GM23338 (cell line): Measurements from ENCODE around the gene ZCCHC8. TPM values are rescaled to one million over a fixed set of nuclear protein-coding genes. Genes with fewer than 3 reads are reported as not detected.

Source experiments
- ATAC-seq: fragments of 200-7000 bp; cut with Tn5 transposase; 3 replicates; pipeline ENCODE4 v1.9.1; 2020
- DNase-seq: peaks from one replicate; pipeline ENCODE4 v3.0.0-alpha.2; 2015; ENCODE audit warnings: low spot score
- H2AFZ ChIP-seq: fragments of 200-600 bp; sonication (generic); 2 replicates; pipeline ENCODE4 v1.8.0; 2016; ENCODE audit warnings: antibody characterized with exemption, mild to moderate bottlenecking, moderate library complexity
- H3F3A ChIP-seq: fragments of 200-600 bp; sonication (generic); replicated peaks from 2 replicates; pipeline ENCODE4 v1.8.0; 2017; ENCODE audit warnings: antibody characterized with exemption, mixed run types, low read depth
- H3K27ac ChIP-seq: fragments of 200-600 bp; sonication (generic); 2 replicates; pipeline ENCODE4 v1.6.1; 2016; ENCODE audit warnings: low read depth
- H3K27me3 ChIP-seq: fragments of 200-600 bp; sonication (generic); 2 replicates; pipeline ENCODE4 v1.8.0; 2016; ENCODE audit warnings: mild to moderate bottlenecking, mixed run types, moderate library complexity; ENCODE audit not compliant: insufficient read depth
- H3K36me3 ChIP-seq: fragments of 200-600 bp; sonication (generic); 2 replicates; pipeline ENCODE4 v1.8.0; 2016; ENCODE audit warnings: mild to moderate bottlenecking; ENCODE audit not compliant: insufficient read depth
- H3K4me1 ChIP-seq: fragments of 200-600 bp; sonication (generic); 2 replicates; pipeline ENCODE4 v1.8.0; 2016; ENCODE audit warnings: mild to moderate bottlenecking, moderate library complexity; ENCODE audit not compliant: insufficient read depth
- H3K4me2 ChIP-seq: fragments of 200-600 bp; sonication (generic); 2 replicates; pipeline ENCODE4 v1.7.1; 2017; ENCODE audit warnings: mixed run types
- H3K4me3 ChIP-seq: fragments of 200-600 bp; sonication (generic); 2 replicates; pipeline ENCODE4 v1.6.1; 2016; ENCODE audit warnings: mixed run types
- H3K79me2 ChIP-seq: fragments of 200-600 bp; sonication (generic); replicated peaks from 2 replicates; pipeline ENCODE4 v1.8.0; 2017; ENCODE audit warnings: mild to moderate bottlenecking; ENCODE audit not compliant: insufficient read depth
- H3K9me2 ChIP-seq: fragments of 200-600 bp; sonication (generic); 2 replicates; pipeline ENCODE4 v1.8.0; 2017; ENCODE audit not compliant: insufficient read depth
- H4K20me1 ChIP-seq: fragments of 200-600 bp; sonication (generic); replicated peaks from 2 replicates; pipeline ENCODE4 v1.8.0; 2017; ENCODE audit warnings: mild to moderate bottlenecking; ENCODE audit not compliant: insufficient read depth
- H3K27ac Mint-ChIP-seq: 2 replicates; pipeline ENCODE4 v1.8.0; 2020; ENCODE audit warnings: inconsistent platforms, mild to moderate bottlenecking, moderate library complexity, mixed read lengths
- H3K27me3 Mint-ChIP-seq: 3 replicates; pipeline ENCODE4 v1.8.0; 2022; ENCODE audit warnings: low read depth, mild to moderate bottlenecking, moderate library complexity, mixed read lengths, inconsistent platforms; ENCODE audit not compliant: insufficient read depth, poor library complexity
- H3K36me3 Mint-ChIP-seq: 3 replicates; pipeline ENCODE4 v1.8.0; 2021; ENCODE audit warnings: low read depth, mild to moderate bottlenecking, inconsistent platforms, moderate library complexity, mixed read lengths
- H3K4me1 Mint-ChIP-seq: 3 replicates; pipeline ENCODE4 v1.8.0; 2020; ENCODE audit warnings: mild to moderate bottlenecking, inconsistent platforms, mixed read lengths
- H3K4me3 Mint-ChIP-seq: 3 replicates; pipeline ENCODE4 v1.8.0; 2021; ENCODE audit warnings: moderate library complexity, mild to moderate bottlenecking, inconsistent platforms, mixed read lengths
- H3K9me3 Mint-ChIP-seq: 3 replicates; pipeline ENCODE4 v1.8.0; 2020; ENCODE audit warnings: moderate library complexity, mild to moderate bottlenecking, inconsistent platforms, mixed read lengths
- CREB1 ChIP-seq: fragments of 250-450 bp; sonication (Bioruptor Pico); IDR thresholded peaks from 2 replicates; pipeline ENCODE4 v1.5.0; 2020; ENCODE audit warnings: low read depth, mild to moderate bottlenecking, moderate library complexity
- CTCF ChIP-seq, 2 experiments: fragments of 200-600 bp in 1 of 2; sonication (generic) in 1 of 2; conservative IDR thresholded peaks; 2 replicates each; pipeline versions ENCODE4 v1.5.1 to v1.6.1; 2016 to 2017; ENCODE audit warnings: antibody characterized with exemption in 2 of 2, low read depth in 2 of 2, mild to moderate bottlenecking in 2 of 2, moderate library complexity in 1 of 2
- EZH2 ChIP-seq: fragments of 200-600 bp; sonication (generic); IDR thresholded peaks from one replicate; pipeline ENCODE4 v1.8.0; 2017; ENCODE audit warnings: antibody characterized with exemption, mild to moderate bottlenecking, low read depth; ENCODE audit not compliant: unreplicated experiment
- EZH2phosphoT487 ChIP-seq: fragments of 200-600 bp; sonication (generic); IDR thresholded peaks from one replicate; pipeline ENCODE4 v1.8.1; 2018; ENCODE audit warnings: antibody characterized with exemption; ENCODE audit not compliant: unreplicated experiment
- POLR2AphosphoS5 ChIP-seq: IDR thresholded peaks from 2 replicates; pipeline ENCODE4 v1.6.1; 2016; ENCODE audit warnings: antibody characterized with exemption, low read depth
- REST ChIP-seq: IDR thresholded peaks from one replicate; pipeline ENCODE4 v1.6.1; 2018; ENCODE audit warnings: antibody characterized with exemption; ENCODE audit not compliant: unreplicated experiment
- ZNF114 ChIP-seq: fragments of 250-450 bp; sonication (Bioruptor Pico); IDR thresholded peaks from 2 replicates; pipeline ENCODE4 v1.5.0; 2020; ENCODE audit warnings: mild to moderate bottlenecking, moderate library complexity
- ZNF331 ChIP-seq: fragments of 250-450 bp; sonication (Bioruptor Pico); IDR thresholded peaks from 2 replicates; pipeline ENCODE4 v1.5.0; 2020; ENCODE audit warnings: low read depth, mild to moderate bottlenecking, moderate library complexity
- polyA plus RNA-seq: library from polyadenylated mRNA; unstranded; fragments of >200 nt; fragmentation: Nextera tagmentation; extraction: Ambion mirVana; gene quantifications from 2 replicates; pipeline ENCODE4 v1.2.1, GENCODE V29; 2016
- total RNA-seq: library from RNA; depleted of rRNA; stranded (reverse); fragments of >200 nt; shearing (Covaris generic); gene quantifications from 2 replicates; pipeline ENCODE4 v1.2.3, GENCODE V29; 2014

Gene ZCCHC8
- total and polyA plus RNA-seq, 2 experiments from 2014 or later, result 23.9 to 39.0 TPM

- Mint-ChIP-seq H3K27me3 (peaks cover 2% of the 10 kb centered on the region), H3K9me3 (no peaks in the 10 kb centered on the region), H3K4me3 (no peak overlapping the region), H3K36me3 (peaks cover 95% of the 10 kb centered on the region), H3K27ac (no peak overlapping the region), H3K4me1 (peaks cover 12% of the 10 kb centered on the region)
- TF ChIP-seq ZNF114 (CRISPR knock-in tag) (no peak), ZNF331 (CRISPR knock-in tag) (no peak), POLR2AphosphoS5 (no peak), CTCF (conservative IDR thresholded peaks at IDR 0.05; ENCODE audit: low read depth in 2 of 2) (no peak), REST (no peak), EZH2 (no peak), CREB1 (CRISPR knock-in tag) (no peak)
- Histone ChIP-seq H3K79me2 (peaks cover 98% of the 10 kb centered on the region), H3K36me3 (peaks cover 86% of the 10 kb centered on the region), H3K4me1 (peaks cover 13% of the 10 kb centered on the region), H3F3A (no peaks in the 10 kb centered on the region; the same call in 1 of the 2 replicates), H3K4me2 (no peak overlapping the region), H3K4me3 (no peak overlapping the region), H4K20me1 (peaks cover 48% of the 10 kb centered on the region), H3K27me3 (no peaks in the 10 kb centered on the region), H2AFZ (no peak overlapping the region), H3K27ac (no peak overlapping the region), H3K9me2 (no peaks in the 10 kb centered on the region)
- DNase-seq (no peak), ATAC-seq (no peak)
Observed at GRCh38 chr12:122519418-122519817, 18.7 kb upstream of the ZCCHC8 start.

- Histone ChIP-seq H3K4me1 (peaks cover 9% of the 10 kb centered on the region; the same call in 1 of the 2 replicates), H3K79me2 (peaks cover 96% of the 10 kb centered on the region), H3K4me3 (no peak overlapping the region), H3K9me2 (no peaks in the 10 kb centered on the region), H3K36me3 (peaks cover 91% of the 10 kb centered on the region), H3K4me2 (no peak overlapping the region), H3K27ac (no peak overlapping the region), H3F3A (no peaks in the 10 kb centered on the region; the same call in 1 of the 2 replicates), H3K27me3 (no peaks in the 10 kb centered on the region), H4K20me1 (peaks cover 43% of the 10 kb centered on the region), H2AFZ (no peak overlapping the region)
- no peak overlapping the region for H3K27ac Mint-ChIP-seq
- DNase-seq (no peak), ATAC-seq (no peak)
- H3K4me3 Mint-ChIP-seq, result no peak overlapping the region
- TF ChIP-seq EZH2phosphoT487, result no peak
- H3K36me3 Mint-ChIP-seq, result peaks cover 95% of the 10 kb centered on the region
- H3K27me3 Mint-ChIP-seq, result peaks cover 2% of the 10 kb centered on the region
- peaks cover 8% of the 10 kb centered on the region; the same call in 2 of the 3 replicates for H3K4me1 Mint-ChIP-seq
- no peaks in the 10 kb centered on the region for H3K9me3 Mint-ChIP-seq
Observed at GRCh38 chr12:122518908-122519307, 18.2 kb upstream of the ZCCHC8 start.
